Activated naive CD8-positive, alpha-beta T cell (primary cell): ENCODE results near the gene CTDSP2.
"Not testable (repeated sequence)": the region's sequence is repeated elsewhere in the genome, so short reads cannot be mapped to it uniquely, and the experiment has no call there.

Experiments used
- H3K27ac Mint-ChIP-seq: one replicate; pipeline ENCODE4 v1.8.0; 2021; ENCODE audit warnings: mixed read lengths
- H3K27me3 Mint-ChIP-seq: one replicate; pipeline ENCODE4 v1.8.0; 2021; ENCODE audit warnings: mixed read lengths
- H3K36me3 Mint-ChIP-seq: one replicate; pipeline ENCODE4 v1.8.0; 2021; ENCODE audit warnings: mixed read lengths
- H3K4me1 Mint-ChIP-seq: one replicate; pipeline ENCODE4 v1.8.0; 2021; ENCODE audit warnings: low read depth, mixed read lengths
- H3K4me3 Mint-ChIP-seq: one replicate; pipeline ENCODE4 v1.8.0; 2021; ENCODE audit warnings: mild to moderate bottlenecking, mixed read lengths
- H3K9me3 Mint-ChIP-seq: one replicate; pipeline ENCODE4 v1.8.0; 2021; ENCODE audit warnings: low read depth, mixed read lengths

Gene CTDSP2

GRCh38 chr12:57868221-57868620 is 21.7 kb upstream of the CTDSP2 start:
- Mint-ChIP-seq H3K4me3 (no peak overlapping the region), H3K27me3 (peaks cover 13% of the 10 kb centered on the region), H3K27ac (no peak overlapping the region), H3K4me1 (peaks cover 8% of the 10 kb centered on the region), H3K9me3 (no peaks in the 10 kb centered on the region), H3K36me3 (no peaks in the 10 kb centered on the region)

- Mint-ChIP-seq H3K27me3 (peaks cover 11% of the 10 kb centered on the region), H3K27ac (no peak overlapping the region), H3K4me1 (peaks cover 8% of the 10 kb centered on the region), H3K9me3 (no peaks in the 10 kb centered on the region), H3K4me3 (no peak overlapping the region), H3K36me3 (no peaks in the 10 kb centered on the region)
These were observed 19.9 kb upstream of the CTDSP2 start for GRCh38 chr12:57866308-57867019.

- Mint-ChIP-seq H3K4me1 (peaks cover 8% of the 10 kb centered on the region), H3K36me3 (no peaks in the 10 kb centered on the region), H3K9me3 (no peaks in the 10 kb centered on the region), H3K27ac (peak overlapping the region; percentile 46), H3K4me3 (peak overlapping the region; percentile 92), H3K27me3 (peaks cover 11% of the 10 kb centered on the region)
These were observed 18.7 kb upstream of the CTDSP2 start for GRCh38 chr12:57865084-57865751.

GRCh38 chr12:57864442-57865083 is 18.0 kb upstream of the CTDSP2 start:
- H3K27ac Mint-ChIP-seq, result no peak overlapping the region
- peak overlapping the region; percentile 77 for H3K4me3 Mint-ChIP-seq
- no peaks in the 10 kb centered on the region for H3K9me3 Mint-ChIP-seq
- peaks cover 2% of the 10 kb centered on the region for H3K36me3 Mint-ChIP-seq
- peaks cover 11% of the 10 kb centered on the region for H3K27me3 Mint-ChIP-seq
- peaks cover 8% of the 10 kb centered on the region for H3K4me1 Mint-ChIP-seq

- no peak overlapping the region for H3K27ac Mint-ChIP-seq
- peaks cover 2% of the 10 kb centered on the region for H3K36me3 Mint-ChIP-seq
- H3K4me1 Mint-ChIP-seq, result peaks cover 8% of the 10 kb centered on the region
- H3K27me3 Mint-ChIP-seq, result peaks cover 11% of the 10 kb centered on the region
- no peaks in the 10 kb centered on the region for H3K9me3 Mint-ChIP-seq
- no peak overlapping the region for H3K4me3 Mint-ChIP-seq
These were observed 17.1 kb upstream of the CTDSP2 start for GRCh38 chr12:57863676-57864075.

- Mint-ChIP-seq H3K4me1 (peaks cover 8% of the 10 kb centered on the region), H3K4me3 (no peak overlapping the region), H3K36me3 (peaks cover 2% of the 10 kb centered on the region), H3K27ac (no peak overlapping the region), H3K27me3 (peaks cover 2% of the 10 kb centered on the region), H3K9me3 (no peaks in the 10 kb centered on the region)
These were observed 15.4 kb upstream of the CTDSP2 start for GRCh38 chr12:57861967-57862366.

GRCh38 chr12:57860883-57861282 is 14.4 kb upstream of the CTDSP2 start:
- not testable (repeated sequence) for H3K27me3 Mint-ChIP-seq, H3K36me3 Mint-ChIP-seq, H3K4me1 Mint-ChIP-seq, H3K9me3 Mint-ChIP-seq, H3K27ac Mint-ChIP-seq, H3K4me3 Mint-ChIP-seq

- Mint-ChIP-seq H3K4me1 (no peaks in the 10 kb centered on the region), H3K27ac (no peak overlapping the region), H3K36me3 (peaks cover 2% of the 10 kb centered on the region), H3K4me3 (no peak overlapping the region), H3K27me3 (no peaks in the 10 kb centered on the region), H3K9me3 (no peaks in the 10 kb centered on the region)
These were observed 12.6 kb upstream of the CTDSP2 start for GRCh38 chr12:57859121-57859520.

GRCh38 chr12:57858123-57858522 is 11.6 kb upstream of the CTDSP2 start:
- not testable (repeated sequence) for H3K9me3 Mint-ChIP-seq, H3K4me1 Mint-ChIP-seq, H3K36me3 Mint-ChIP-seq, H3K27me3 Mint-ChIP-seq, H3K27ac Mint-ChIP-seq, H3K4me3 Mint-ChIP-seq

GRCh38 chr12:57854965-57855364 is 8.4 kb upstream of the CTDSP2 start:
- Mint-ChIP-seq H3K4me1 (peaks cover 22% of the 10 kb centered on the region), H3K4me3 (no peak overlapping the region), H3K36me3 (peaks cover 2% of the 10 kb centered on the region), H3K27ac (no peak overlapping the region), H3K27me3 (no peaks in the 10 kb centered on the region), H3K9me3 (no peaks in the 10 kb centered on the region)

GRCh38 chr12:57853864-57854556 is 7.5 kb upstream of the CTDSP2 start:
- H3K9me3 Mint-ChIP-seq, result no peaks in the 10 kb centered on the region
- peak overlapping the region; percentile 2 for H3K4me3 Mint-ChIP-seq
- H3K27me3 Mint-ChIP-seq, result no peaks in the 10 kb centered on the region
- H3K36me3 Mint-ChIP-seq, result no peaks in the 10 kb centered on the region
- H3K27ac Mint-ChIP-seq, result no peak overlapping the region
- peaks cover 25% of the 10 kb centered on the region for H3K4me1 Mint-ChIP-seq

- no peaks in the 10 kb centered on the region for H3K36me3 Mint-ChIP-seq
- H3K27me3 Mint-ChIP-seq, result no peaks in the 10 kb centered on the region
- H3K4me3 Mint-ChIP-seq, result peak overlapping the region; percentile 54
- H3K4me1 Mint-ChIP-seq, result peaks cover 31% of the 10 kb centered on the region
- no peak overlapping the region for H3K27ac Mint-ChIP-seq
- no peaks in the 10 kb centered on the region for H3K9me3 Mint-ChIP-seq
These were observed 6.3 kb upstream of the CTDSP2 start for GRCh38 chr12:57852620-57853500.

GRCh38 chr12:57852200-57852599 is 5.7 kb upstream of the CTDSP2 start:
- H3K4me1 Mint-ChIP-seq, result peaks cover 32% of the 10 kb centered on the region
- no peaks in the 10 kb centered on the region for H3K9me3 Mint-ChIP-seq
- H3K36me3 Mint-ChIP-seq, result no peaks in the 10 kb centered on the region
- no peak overlapping the region for H3K27ac Mint-ChIP-seq
- H3K27me3 Mint-ChIP-seq, result no peaks in the 10 kb centered on the region
- H3K4me3 Mint-ChIP-seq, result peak overlapping the region; percentile 47

- no peaks in the 10 kb centered on the region for H3K9me3 Mint-ChIP-seq
- no peak overlapping the region for H3K27ac Mint-ChIP-seq
- no peaks in the 10 kb centered on the region for H3K36me3 Mint-ChIP-seq
- peaks cover 35% of the 10 kb centered on the region for H3K4me1 Mint-ChIP-seq
- no peak overlapping the region for H3K4me3 Mint-ChIP-seq
- no peaks in the 10 kb centered on the region for H3K27me3 Mint-ChIP-seq
These were observed 5.0 kb upstream of the CTDSP2 start for GRCh38 chr12:57851552-57851951.
